GM12878 (cell line): ENCODE results near the gene LAMP5. TPM values are rescaled to one million over a fixed set of nuclear protein-coding genes. Genes with fewer than 3 reads are reported as not detected.
A peak's percentile ranks its signal among the peaks of the same experiment; 100 is the strongest.

ENCODE experiments used
- ATAC-seq: fragments of 200-7000 bp; cut with Tn5 transposase; 3 replicates; pipeline ENCODE4 v1.9.1; 2020; ENCODE audit warnings: mild to moderate bottlenecking, moderate library complexity
- BruUV-seq: library from RNA; stranded (reverse); fragments of 400-500 nt; replicated peaks from 2 replicates; lab custom pipeline; 2021; lab: Mats Ljungman, UMichigan
- CTCF ChIA-PET: fragments of 300-600 bp; sonication (Branson Sonifier 250); formaldehyde crosslinking; extraction: SDS; loops from one replicate; lab custom pipeline; 2021; ENCODE audit warnings: inconsistent platforms; lab: Yijun Ruan, JAX
- POLR2A ChIA-PET: fragments of 350-600 bp; formaldehyde crosslinking; extraction: SDS; loops from one replicate; lab custom pipeline; 2021; ENCODE audit warnings: inconsistent platforms; lab: Charles Lee
- RAD21 ChIA-PET: fragments of 300-600 bp; sonication (Branson Sonifier 250); formaldehyde crosslinking; loops from one replicate; lab custom pipeline; 2023; ENCODE audit warnings: antibody characterized with exemption; ENCODE audit not compliant: unreplicated experiment; lab: Charles Lee
- SMC1A ChIA-PET: fragments of 300-600 bp; sonication (Branson Sonifier 250); formaldehyde crosslinking; loops from one replicate; lab custom pipeline; 2023; ENCODE audit not compliant: unreplicated experiment, uncharacterized antibody; lab: Charles Lee
- DNase-seq: peaks from one replicate; pipeline ENCODE4 v3.0.0-alpha.2; 2011; ENCODE audit warnings: low read depth, low spot score
- FAIRE-seq: peaks from 3 replicates; lab custom pipeline; 2011; peaks lifted over from hg19 to GRCh38; lab: Jason Lieb, UNC
- H2AFZ ChIP-seq: 2 replicates; pipeline ENCODE4 v1.6.0; 2011; ENCODE audit warnings: low read depth, low read length, control low read depth; ENCODE audit not compliant: control insufficient read depth
- H3K27ac ChIP-seq: 2 replicates; pipeline ENCODE4 v1.5.1; 2011; ENCODE audit warnings: control low read depth; ENCODE audit not compliant: control insufficient read depth, insufficient read depth
- H3K27me3 ChIP-seq, 2 experiments: replicated peaks in 1 of 2; 2 replicates each; pipeline versions ENCODE4 v1.6.0 to v1.6.1; 2011; ENCODE audit warnings: low read length in 1 of 2; ENCODE audit not compliant: control insufficient read depth in 2 of 2, insufficient read depth in 2 of 2
- H3K36me3 ChIP-seq, 2 experiments: 2 replicates each; pipeline ENCODE4 v1.5.1; 2011; ENCODE audit warnings: low read length in 1 of 2; ENCODE audit not compliant: control insufficient read depth in 2 of 2, insufficient read depth in 2 of 2
- H3K4me1 ChIP-seq: 2 replicates; pipeline ENCODE4 v1.6.1; 2011; ENCODE audit warnings: mild to moderate bottlenecking, low read length, moderate library complexity, mixed read lengths; ENCODE audit not compliant: control insufficient read depth, insufficient read depth
- H3K4me2 ChIP-seq: 2 replicates; pipeline ENCODE4 v1.6.0; 2011; ENCODE audit warnings: control low read depth; ENCODE audit not compliant: control insufficient read depth, insufficient read depth
- H3K4me3 ChIP-seq: fragments of 200-600 bp; sonication (generic); 2 replicates; pipeline ENCODE4 v1.5.1; 2016
- H3K79me2 ChIP-seq: 2 replicates; pipeline ENCODE4 v1.6.0; 2011; ENCODE audit warnings: low read length; ENCODE audit not compliant: control insufficient read depth, insufficient read depth
- H3K9ac ChIP-seq: 2 replicates; pipeline ENCODE4 v1.8.0; 2011; ENCODE audit warnings: low read length, control low read depth, mixed read lengths; ENCODE audit not compliant: control insufficient read depth, insufficient read depth
- H3K9me3 ChIP-seq: replicated peaks from 3 replicates; pipeline ENCODE4 v1.5.1; 2011; ENCODE audit warnings: mild to moderate bottlenecking, low read length; ENCODE audit not compliant: control insufficient read depth, insufficient read depth
- H4K20me1 ChIP-seq: 2 replicates; pipeline ENCODE4 v1.6.0; 2011; ENCODE audit not compliant: control insufficient read depth, insufficient read depth
- EGR1 ChIP-seq, 2 experiments: IDR thresholded peaks; 1 replicate in 1 of 2; 2 replicates in 1 of 2; pipeline ENCODE4 v1.6.1; 2011 to 2012; ENCODE audit warnings: low read depth in 2 of 2, low read length in 2 of 2, borderline replicate concordance in 1 of 2, mild to moderate bottlenecking in 1 of 2, moderate library complexity in 1 of 2
- JUNB ChIP-seq: IDR thresholded peaks from 2 replicates; pipeline ENCODE4 v1.6.1; 2016; ENCODE audit warnings: antibody characterized with exemption, mild to moderate bottlenecking
- MEF2A ChIP-seq: IDR thresholded peaks from 2 replicates; pipeline ENCODE4 v1.6.1; 2011; ENCODE audit warnings: low read depth, mild to moderate bottlenecking, low read length, moderate library complexity; ENCODE audit not compliant: insufficient read depth
- MLLT1 ChIP-seq: fragments of 450-650 bp; IDR thresholded peaks from 2 replicates; pipeline ENCODE4 v1.6.1; 2016; ENCODE audit warnings: mild to moderate bottlenecking
- NR2C2 ChIP-seq: IDR thresholded peaks from 2 replicates; pipeline ENCODE4 v1.6.1; 2011; ENCODE audit warnings: borderline replicate concordance, low read depth; ENCODE audit not compliant: control insufficient read depth, insufficient read length
- PKNOX1 ChIP-seq: fragments of 450-650 bp; IDR thresholded peaks from 2 replicates; pipeline ENCODE4 v1.6.1; 2016; ENCODE audit warnings: mild to moderate bottlenecking
- PML ChIP-seq: IDR thresholded peaks from 2 replicates; pipeline ENCODE4 v1.6.1; 2012; ENCODE audit warnings: low read length, inconsistent platforms
- SRF ChIP-seq, 2 experiments: IDR thresholded peaks; 2 replicates each; pipeline ENCODE4 v1.6.1; 2011; ENCODE audit warnings: low read depth in 2 of 2, low read length in 2 of 2, mild to moderate bottlenecking in 1 of 2, moderate library complexity in 1 of 2
- TAF1 ChIP-seq: IDR thresholded peaks from 2 replicates; pipeline ENCODE4 v1.6.1; 2011; ENCODE audit warnings: mild to moderate bottlenecking, low read depth, low read length, borderline replicate concordance
- USF1 ChIP-seq: IDR thresholded peaks from 2 replicates; pipeline ENCODE4 v1.6.1; 2011; ENCODE audit warnings: borderline replicate concordance, low read depth, mild to moderate bottlenecking, moderate library complexity, mixed read lengths, low read length; ENCODE audit not compliant: insufficient read depth; ENCODE audit errors: extremely low read length
- WGBS: methylation state at CpG from one replicate; pipeline ENCODE4 v1.1.6; 2016; ENCODE audit warnings: low lambda C conversion rate; ENCODE audit not compliant: insufficient replicate concordance, insufficient coverage; ENCODE audit errors: missing lambda C conversion rate; 5-methylcytosine and 5-hydroxymethylcytosine counted together
- in situ Hi-C: fragments of 300-500 bp; cut with MboI; formaldehyde crosslinking; loops from 9 replicates; pipeline ENCODE4 v1.14.3; 2018; ENCODE audit warnings: mixed read lengths
- intact Hi-C: fragments of 100-400 bp; cut with micrococcal nuclease; formaldehyde crosslinking; loops from one replicate; pipeline ENCODE4 v1.14.2; 2022; ENCODE audit not compliant: unreplicated experiment
- polyA plus RNA-seq, 11 experiments: library from polyadenylated mRNA; depleted of rRNA in 4 of 11; unstranded in 6 of 11; stranded (reverse) in 5 of 11; fragments of >200 nt; fragmentation: Nextera tagmentation in 4 of 11; fragmentation: Illumina TruSeq in 1 of 11; extraction: Ambion mirVana in 4 of 11; extraction: Trizol in 1 of 11; gene quantifications; 1 replicate in 1 of 11; 2 replicates in 10 of 11; pipeline versions ENCODE4 v1.2.1 to v1.2.3, GENCODE V29; 2011 to 2016; ENCODE audit warnings: inconsistent platforms in 2 of 11, missing spikeins in 2 of 11, low read depth in 1 of 11
- total RNA-seq, 4 experiments: library from RNA; depleted of rRNA in 3 of 4; stranded (reverse); fragments of >200 nt in 3 of 4; fragmentation: Illumina TruSeq in 1 of 4; extraction: Trizol in 1 of 4; gene quantifications; 2 replicates each; pipeline versions ENCODE4 v1.2.1 to v1.2.3, GENCODE V29; 2013 to 2021

The LAMP5 gene
- total and polyA plus RNA-seq, 10 of the 15 experiments (the other 5 are each of a cell fraction or from before 2014, with no cell fraction given): 0.10 to 0.56 (median 0.49) TPM; not detected in 1

- TF ChIP-seq MLLT1 (no peak), PML (no peak)
These were observed 810 bp downstream of the LAMP5 start (continued) for GRCh38 chr20:9515214-9515585.

GRCh38 chr20:9515741-9516233 lies 1.4 kb downstream of the LAMP5 start:
- H3K9me3 ChIP-seq: no peaks in the 10 kb centered on the region; the same call in 2 of the 3 replicates

More at GRCh38 chr20:9515741-9516233, 1.4 kb downstream of the LAMP5 start:
- H3K4me3 ChIP-seq: peak overlapping the region; percentile 71
- TF ChIP-seq NR2C2 (no peak), JUNB (no peak), EGR1 (IDR thresholded peaks at IDR 0.05; ENCODE audit: borderline replicate concordance in 1 of 2, low read depth in 2 of 2, low read length in 2 of 2) (no peak), MEF2A (no peak), USF1 (no peak), SRF (IDR thresholded peaks at IDR 0.05; ENCODE audit: low read depth in 2 of 2, low read length in 2 of 2) (no peak), PKNOX1 (no peak), TAF1 (no peak)
- SMC1A ChIA-PET: no interaction called here
- H3K9ac ChIP-seq: peak overlapping the region; percentile 66
- RAD21 ChIA-PET: no interaction called here
- peaks cover 2 to 12% of the 10 kb centered on the region in 2 experiments; a peak in 3 of 4 replicates for H3K27me3 ChIP-seq
- H4K20me1 ChIP-seq: no peaks in the 10 kb centered on the region
- 0 out of 2 replicates have a peak overlapping the region, but pooled peaks have one; percentile 6 for H3K27ac ChIP-seq
- BruUV-seq: no TSS peak
- peaks cover 14% of the 10 kb centered on the region for H3K79me2 ChIP-seq
- WGBS: 29% methylated on average over 37 of the region's 38 CpGs
- peak overlapping the region; percentile 80 for H3K4me2 ChIP-seq
- POLR2A ChIA-PET: no interaction called here
- H3K36me3 ChIP-seq: no peaks in the 10 kb centered on the region; a peak in 1 of 4 replicates
- intact Hi-C loops: no loop called here
- H2AFZ ChIP-seq: no peak overlapping the region
- ATAC-seq (no peak), FAIRE-seq (no peak), DNase-seq (no peak)
- in situ Hi-C loops: no loop called here
- peaks cover 15% of the 10 kb centered on the region for H3K4me1 ChIP-seq
- CTCF ChIA-PET: no interaction called here
